Measurements from ENCODE around the gene C20orf144.

C20orf144 gene

GRCh38 chr20:33650111-33650752 is 11.9 kb upstream of the C20orf144 start:
- peaks cover 7% of the 10 kb centered on the region for H3K36me3 ChIP-seq (ENCODE audit: insufficient read depth, low read length)
- no peak overlapping the region for H3K27ac ChIP-seq (ENCODE audit: low read depth, low read length)
- no peaks in the 10 kb centered on the region for H3K9me3 ChIP-seq (ENCODE audit: low read length)
- H3K9ac ChIP-seq (ENCODE audit: low read length) = no peak overlapping the region
- H3K4me1 ChIP-seq (ENCODE audit: insufficient read depth, low read length) = peaks cover 40% of the 10 kb centered on the region
- no peak overlapping the region for H3K4me3 ChIP-seq (ENCODE audit: low read depth in 1 of 2, low read length in 2 of 2)
- H3K27me3 ChIP-seq (ENCODE audit: control insufficient read depth in 1 of 2, insufficient read depth in 2 of 2, low read length in 2 of 2) = no peaks in the 10 kb centered on the region

DNA sequence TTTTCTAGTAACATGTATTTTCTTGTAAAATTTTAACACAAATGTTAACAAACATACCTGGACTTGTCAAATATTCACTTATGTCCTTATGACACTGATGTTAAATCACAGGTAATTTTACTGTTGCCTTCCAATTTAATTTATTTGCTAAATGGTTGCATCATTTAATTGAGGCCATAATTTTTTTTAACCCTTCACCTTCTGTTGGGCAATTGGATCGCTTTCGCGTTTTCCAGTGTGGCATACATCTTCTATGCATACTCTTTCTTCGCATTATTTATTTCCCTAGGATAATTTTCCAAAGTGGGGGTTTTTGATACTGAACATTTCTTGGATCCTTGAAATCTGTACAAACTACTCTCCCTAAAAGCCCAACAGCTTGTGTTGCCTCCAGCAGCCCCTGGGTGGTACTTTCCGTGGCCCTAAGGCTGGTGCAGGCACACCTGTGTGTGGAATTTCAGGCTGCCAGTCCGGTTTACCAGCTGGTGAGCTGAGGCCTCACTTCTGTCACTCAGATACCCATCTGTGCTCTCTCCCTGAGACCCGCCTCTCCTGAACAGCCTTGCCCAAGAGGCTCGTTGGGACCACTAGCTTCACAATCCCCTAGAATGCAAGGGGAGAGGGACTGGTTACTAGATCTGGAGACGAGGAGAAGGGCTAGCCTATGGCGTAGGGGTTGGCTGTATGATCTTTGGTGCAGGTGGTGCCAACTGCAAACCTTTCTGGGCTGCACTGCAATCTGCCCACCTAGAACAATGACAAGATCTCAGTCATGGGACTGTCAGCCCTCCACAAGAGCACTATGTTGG is 11.2 kb upstream of the C20orf144 start:
- H3K27me3 ChIP-seq (ENCODE audit: control insufficient read depth in 1 of 2, insufficient read depth in 2 of 2, low read length in 2 of 2) = no peaks in the 10 kb centered on the region
- no peak overlapping the region for H3K27ac ChIP-seq (ENCODE audit: low read depth, low read length)
- no peaks in the 10 kb centered on the region for H3K36me3 ChIP-seq (ENCODE audit: insufficient read depth, low read length)
- H3K4me3 ChIP-seq (ENCODE audit: low read depth in 1 of 2, low read length in 2 of 2) = no peak overlapping the region
- H3K9ac ChIP-seq (ENCODE audit: low read length) = no peak overlapping the region
- no peaks in the 10 kb centered on the region for H3K9me3 ChIP-seq (ENCODE audit: low read length)
- H3K4me1 ChIP-seq (ENCODE audit: insufficient read depth, low read length) = peaks cover 40% of the 10 kb centered on the region

- peaks cover under 1% of the 10 kb centered on the region for H3K36me3 ChIP-seq (ENCODE audit: insufficient read depth, low read length)
- H3K9ac ChIP-seq (ENCODE audit: low read length) = no peak overlapping the region
- peaks cover 40% of the 10 kb centered on the region for H3K4me1 ChIP-seq (ENCODE audit: insufficient read depth, low read length)
- H3K27me3 ChIP-seq (ENCODE audit: control insufficient read depth in 1 of 2, insufficient read depth in 2 of 2, low read length in 2 of 2) = no peaks in the 10 kb centered on the region
- no peaks in the 10 kb centered on the region for H3K9me3 ChIP-seq (ENCODE audit: low read length)
- no peak overlapping the region for H3K27ac ChIP-seq (ENCODE audit: low read depth, low read length)
- H3K4me3 ChIP-seq (ENCODE audit: low read depth in 1 of 2, low read length in 2 of 2) = no peak overlapping the region
Measured at GRCh38 chr20:33651562-33652048, 10.5 kb upstream of the C20orf144 start.

DNA sequence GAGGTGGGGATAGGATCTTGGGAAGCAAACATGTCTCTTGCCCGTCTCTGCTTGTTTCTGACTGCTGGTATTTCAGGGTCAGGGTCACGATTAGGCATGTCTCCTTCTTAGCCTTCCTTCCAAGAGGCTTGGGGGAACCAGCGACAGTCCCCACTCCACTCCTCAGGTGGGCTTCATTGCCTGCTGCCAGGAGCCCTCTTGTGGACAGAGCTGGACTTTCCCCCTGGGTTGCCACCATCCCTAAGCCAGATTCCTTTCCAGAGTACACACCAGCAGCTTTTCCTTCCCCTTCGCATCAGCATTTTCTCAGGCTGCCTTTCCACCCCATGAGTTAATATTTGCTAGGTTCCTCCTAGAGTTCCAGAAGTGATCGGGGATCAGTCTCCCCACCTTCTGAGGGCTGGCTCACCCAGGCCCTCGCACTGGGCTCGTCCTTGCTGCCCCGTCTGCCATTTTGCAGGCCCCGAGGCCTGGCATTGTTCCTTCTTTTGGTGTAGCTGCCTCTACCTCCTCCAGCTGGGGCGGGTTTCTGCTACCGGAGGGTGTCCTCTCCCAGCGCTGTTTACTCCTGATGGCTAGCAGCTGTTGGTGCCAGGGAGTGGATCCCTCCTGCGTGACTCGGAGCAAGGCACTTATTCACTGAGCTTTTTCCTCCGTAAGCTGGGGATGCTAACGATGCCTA is 8.8 kb upstream of the C20orf144 start:
- H3K27me3 ChIP-seq (ENCODE audit: control insufficient read depth in 1 of 2, insufficient read depth in 2 of 2, low read length in 2 of 2) = no peaks in the 10 kb centered on the region
- peak overlapping the region; percentile 28 for H3K9ac ChIP-seq (ENCODE audit: low read length)
- peak overlapping the region in 1 of 2 donors; percentile 54 for H3K4me3 ChIP-seq (ENCODE audit: low read depth in 1 of 2, low read length in 2 of 2)
- H3K4me1 ChIP-seq (ENCODE audit: insufficient read depth, low read length) = peaks cover 25% of the 10 kb centered on the region
- H3K27ac ChIP-seq (ENCODE audit: low read depth, low read length) = no peak overlapping the region
- no peaks in the 10 kb centered on the region for H3K9me3 ChIP-seq (ENCODE audit: low read length)
- peaks cover 16% of the 10 kb centered on the region for H3K36me3 ChIP-seq (ENCODE audit: insufficient read depth, low read length)

GRCh38 chr20:33653900-33654596 is 8.1 kb upstream of the C20orf144 start:
- Histone ChIP-seq H3K4me1 (ENCODE audit: insufficient read depth, low read length) (peaks cover 18% of the 10 kb centered on the region), H3K9ac (ENCODE audit: low read length) (peak overlapping the region; percentile 28), H3K27ac (ENCODE audit: low read depth, low read length) (no peak overlapping the region), H3K27me3 (ENCODE audit: control insufficient read depth in 1 of 2, insufficient read depth in 2 of 2, low read length in 2 of 2) (no peaks in the 10 kb centered on the region), H3K9me3 (ENCODE audit: low read length) (no peaks in the 10 kb centered on the region), H3K36me3 (ENCODE audit: insufficient read depth, low read length) (peaks cover 23% of the 10 kb centered on the region), H3K4me3 (ENCODE audit: low read depth in 1 of 2, low read length in 2 of 2) (peak overlapping the region in 1 of 2 donors; percentile 54)

DNA sequence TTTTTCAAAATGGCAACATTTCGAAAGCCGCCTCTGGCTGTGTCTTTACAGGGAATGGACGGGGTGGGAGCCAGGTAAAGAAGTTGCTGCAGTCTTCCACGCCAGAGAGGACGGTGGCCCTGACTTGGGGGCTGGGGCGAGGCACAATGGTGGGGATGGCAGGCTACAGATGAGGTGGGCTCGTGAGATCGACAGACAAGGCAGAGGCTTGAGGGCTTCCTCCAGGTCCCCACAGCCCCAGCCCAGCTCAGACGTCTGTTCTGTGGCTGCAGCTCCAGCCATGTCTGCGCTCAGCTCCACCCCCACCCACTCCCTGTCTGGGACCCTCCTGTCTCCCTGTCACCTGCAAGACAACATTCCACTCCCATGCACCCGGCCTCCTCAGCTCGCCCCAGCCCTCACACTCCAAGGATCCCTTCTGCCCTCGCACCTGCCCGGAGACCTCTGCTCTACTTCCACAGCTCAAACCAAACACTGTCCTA is 7.4 kb upstream of the C20orf144 start:
- Histone ChIP-seq H3K9ac (ENCODE audit: low read length) (no peak overlapping the region), H3K27ac (ENCODE audit: low read depth, low read length) (no peak overlapping the region), H3K4me1 (ENCODE audit: insufficient read depth, low read length) (peaks cover 12% of the 10 kb centered on the region), H3K4me3 (ENCODE audit: low read depth in 1 of 2, low read length in 2 of 2) (no peak overlapping the region), H3K9me3 (ENCODE audit: low read length) (no peaks in the 10 kb centered on the region), H3K36me3 (ENCODE audit: insufficient read depth, low read length) (peaks cover 30% of the 10 kb centered on the region), H3K27me3 (ENCODE audit: control insufficient read depth in 1 of 2, insufficient read depth in 2 of 2, low read length in 2 of 2) (no peaks in the 10 kb centered on the region)

GRCh38 chr20:33655164-33655563 is 7.0 kb upstream of the C20orf144 start:
- H3K36me3 ChIP-seq (ENCODE audit: insufficient read depth, low read length) = peaks cover 34% of the 10 kb centered on the region
- no peaks in the 10 kb centered on the region for H3K9me3 ChIP-seq (ENCODE audit: low read length)
- no peak overlapping the region for H3K27ac ChIP-seq (ENCODE audit: low read depth, low read length)
- H3K9ac ChIP-seq (ENCODE audit: low read length) = no peak overlapping the region
- peaks cover 9% of the 10 kb centered on the region for H3K4me1 ChIP-seq (ENCODE audit: insufficient read depth, low read length)
- no peak overlapping the region for H3K4me3 ChIP-seq (ENCODE audit: low read depth in 1 of 2, low read length in 2 of 2)
- H3K27me3 ChIP-seq (ENCODE audit: control insufficient read depth in 1 of 2, insufficient read depth in 2 of 2, low read length in 2 of 2) = no peaks in the 10 kb centered on the region

DNA sequence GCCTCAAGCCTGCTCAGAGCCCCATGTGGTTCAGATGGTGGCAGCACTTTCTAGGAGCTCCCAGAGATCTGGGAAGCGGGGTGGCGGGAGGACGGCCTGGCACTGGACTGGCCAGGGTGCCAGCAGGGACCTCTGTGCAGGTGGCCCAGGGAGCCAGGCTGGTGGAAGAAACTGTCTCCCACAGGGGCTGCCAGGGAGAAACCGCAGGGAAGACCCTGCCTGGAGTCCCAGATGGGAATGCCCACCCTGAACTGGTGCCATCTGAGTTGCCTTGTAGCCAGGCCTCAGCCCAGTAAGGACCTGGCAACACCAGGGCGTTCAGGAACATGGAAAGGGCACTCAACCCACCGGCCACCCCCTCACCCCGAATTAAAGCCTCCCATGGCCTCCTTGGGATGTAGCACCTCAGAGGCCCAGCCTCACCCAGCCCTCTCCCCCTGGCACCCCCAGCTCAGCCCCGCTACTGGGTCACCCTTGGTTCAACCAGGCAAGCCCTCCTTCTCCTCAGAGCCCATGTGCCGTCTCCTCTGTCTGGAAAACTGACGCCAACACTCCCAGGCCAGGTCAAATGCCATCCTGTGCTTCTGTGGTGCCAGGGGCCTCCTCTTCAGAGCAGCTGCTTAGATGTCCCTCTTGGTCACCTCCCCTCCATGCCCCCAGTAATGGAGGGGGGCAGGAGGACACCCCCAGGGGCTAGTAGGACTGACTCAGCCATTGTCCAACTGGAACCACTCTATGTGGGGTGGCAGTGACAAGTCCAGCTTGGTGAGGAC is 5.9 kb upstream of the C20orf144 start:
- Histone ChIP-seq H3K4me3 (ENCODE audit: low read depth in 1 of 2, low read length in 2 of 2) (no peak overlapping the region), H3K4me1 (ENCODE audit: insufficient read depth, low read length) (peaks cover 9% of the 10 kb centered on the region), H3K27ac (ENCODE audit: low read depth, low read length) (no peak overlapping the region), H3K9ac (ENCODE audit: low read length) (no peak overlapping the region), H3K27me3 (ENCODE audit: control insufficient read depth in 1 of 2, insufficient read depth in 2 of 2, low read length in 2 of 2) (no peaks in the 10 kb centered on the region), H3K36me3 (ENCODE audit: insufficient read depth, low read length) (peaks cover 34% of the 10 kb centered on the region), H3K9me3 (ENCODE audit: low read length) (no peaks in the 10 kb centered on the region)

GRCh38 chr20:33656783-33657703 is 5.1 kb upstream of the C20orf144 start:
- H3K9me3 ChIP-seq (ENCODE audit: low read length) = no peaks in the 10 kb centered on the region
- no peak overlapping the region for H3K27ac ChIP-seq (ENCODE audit: low read depth, low read length)
- H3K4me3 ChIP-seq (ENCODE audit: low read depth in 1 of 2, low read length in 2 of 2) = no peak overlapping the region
- H3K9ac ChIP-seq (ENCODE audit: low read length) = no peak overlapping the region
- H3K36me3 ChIP-seq (ENCODE audit: insufficient read depth, low read length) = peaks cover 34% of the 10 kb centered on the region
- peaks cover 9% of the 10 kb centered on the region for H3K4me1 ChIP-seq (ENCODE audit: insufficient read depth, low read length)
- H3K27me3 ChIP-seq (ENCODE audit: control insufficient read depth in 1 of 2, insufficient read depth in 2 of 2, low read length in 2 of 2) = no peaks in the 10 kb centered on the region

DNA sequence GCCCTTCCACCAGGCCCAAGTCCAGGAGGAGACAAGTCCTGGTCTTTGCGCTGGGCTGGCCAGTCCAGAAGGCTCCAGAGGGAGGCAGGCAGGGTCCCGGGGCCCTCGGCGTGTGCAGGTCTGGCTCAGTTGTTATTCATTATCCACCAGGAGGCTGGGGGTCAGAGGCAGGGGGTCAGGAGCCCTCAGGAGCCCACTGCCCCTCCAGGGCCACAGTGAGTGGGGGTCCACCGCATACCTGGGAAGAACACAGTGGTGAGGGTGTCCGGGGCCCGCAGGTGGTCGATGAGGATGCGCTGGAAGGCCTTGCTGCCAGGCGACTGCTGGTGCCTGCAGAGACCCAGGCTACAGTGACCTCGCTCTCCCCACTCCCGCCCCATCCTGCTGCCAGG is 4.4 kb upstream of the C20orf144 start:
- Histone ChIP-seq H3K36me3 (ENCODE audit: insufficient read depth, low read length) (peaks cover 34% of the 10 kb centered on the region), H3K27ac (ENCODE audit: low read depth, low read length) (no peak overlapping the region), H3K9me3 (ENCODE audit: low read length) (no peaks in the 10 kb centered on the region), H3K4me1 (ENCODE audit: insufficient read depth, low read length) (peaks cover 16% of the 10 kb centered on the region), H3K27me3 (ENCODE audit: control insufficient read depth in 1 of 2, insufficient read depth in 2 of 2, low read length in 2 of 2) (no peaks in the 10 kb centered on the region), H3K4me3 (ENCODE audit: low read depth in 1 of 2, low read length in 2 of 2) (no peak overlapping the region), H3K9ac (ENCODE audit: low read length) (no peak overlapping the region)

Measured in muscle layer of colon (tissue), 2 donors.